ENCODE results near the gene PCAT7.
A peak's percentile ranks its signal among the peaks of the same experiment; 100 is the strongest.
"Not testable (repeated sequence)": the region's sequence is repeated elsewhere in the genome, so short reads cannot be mapped to it uniquely, and the experiment has no call there.

PCAT7 gene

DNA sequence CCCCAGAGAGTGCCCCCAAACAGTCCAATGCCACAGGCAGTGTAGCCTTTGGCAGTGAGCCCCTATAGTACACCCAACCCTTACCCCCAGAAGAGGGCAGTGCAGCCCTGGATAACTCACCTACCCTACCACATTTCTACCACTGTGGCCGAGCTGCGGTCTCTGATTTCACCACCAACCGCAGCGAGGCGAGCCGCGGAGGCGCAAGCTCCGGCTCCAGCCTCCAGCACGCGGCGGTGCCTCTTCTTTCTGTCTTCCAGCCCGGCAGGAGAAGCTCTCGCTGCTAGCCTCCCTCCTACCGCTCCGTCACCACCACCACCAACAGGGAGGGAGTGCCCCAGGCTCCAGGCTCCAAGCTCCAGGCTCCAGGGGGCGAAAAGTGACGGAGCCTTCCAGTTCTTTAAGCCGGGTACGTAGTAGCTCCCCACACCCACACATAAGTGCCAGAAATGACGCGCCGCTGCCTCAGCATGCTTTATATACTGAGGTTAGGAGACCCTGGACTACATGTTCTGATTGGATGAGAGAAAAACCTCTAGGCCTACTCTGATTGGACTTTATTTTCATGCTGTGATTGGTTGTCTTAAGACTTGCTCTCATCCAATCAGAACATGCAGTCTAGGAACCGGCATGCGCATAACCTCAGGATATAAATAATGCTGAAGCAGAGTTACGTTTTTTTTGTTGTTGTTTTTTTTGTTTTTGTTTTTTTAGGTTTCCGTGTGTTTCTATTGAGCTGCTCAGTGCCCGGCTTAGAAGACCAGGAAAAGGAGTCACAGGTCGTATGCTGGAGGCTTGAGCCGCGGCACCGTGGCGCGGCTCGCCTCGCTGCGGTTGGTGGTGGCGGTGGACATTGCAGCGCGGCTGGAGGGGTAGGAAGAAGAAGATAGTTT, at the start of gene PCAT7:
Gene PCAT7, plus strand, starts transcription at position 645 of the 893 bp plus-strand sequence.
- peak; percentile 56 for FAIRE-seq

DNA sequence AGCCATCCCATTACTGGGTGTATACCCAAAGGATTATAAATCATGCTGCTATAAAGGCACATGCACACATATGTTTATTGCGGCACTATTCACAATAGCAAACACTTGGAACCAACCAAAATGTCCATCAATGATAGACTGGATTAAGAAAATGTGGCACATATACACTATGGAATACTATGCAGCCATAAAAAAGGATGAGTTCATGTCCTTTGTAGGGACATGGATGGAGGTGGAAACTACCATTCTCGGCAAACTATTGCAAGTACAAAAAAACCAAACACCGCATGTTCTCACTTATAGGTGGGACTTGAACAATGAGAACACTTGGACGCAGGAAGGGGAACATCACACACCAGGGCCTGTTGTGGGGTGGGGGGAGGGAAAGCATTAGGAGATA, 48.5 kb upstream of the PCAT7 start:
- FAIRE-seq = not testable (repeated sequence)

DNA sequence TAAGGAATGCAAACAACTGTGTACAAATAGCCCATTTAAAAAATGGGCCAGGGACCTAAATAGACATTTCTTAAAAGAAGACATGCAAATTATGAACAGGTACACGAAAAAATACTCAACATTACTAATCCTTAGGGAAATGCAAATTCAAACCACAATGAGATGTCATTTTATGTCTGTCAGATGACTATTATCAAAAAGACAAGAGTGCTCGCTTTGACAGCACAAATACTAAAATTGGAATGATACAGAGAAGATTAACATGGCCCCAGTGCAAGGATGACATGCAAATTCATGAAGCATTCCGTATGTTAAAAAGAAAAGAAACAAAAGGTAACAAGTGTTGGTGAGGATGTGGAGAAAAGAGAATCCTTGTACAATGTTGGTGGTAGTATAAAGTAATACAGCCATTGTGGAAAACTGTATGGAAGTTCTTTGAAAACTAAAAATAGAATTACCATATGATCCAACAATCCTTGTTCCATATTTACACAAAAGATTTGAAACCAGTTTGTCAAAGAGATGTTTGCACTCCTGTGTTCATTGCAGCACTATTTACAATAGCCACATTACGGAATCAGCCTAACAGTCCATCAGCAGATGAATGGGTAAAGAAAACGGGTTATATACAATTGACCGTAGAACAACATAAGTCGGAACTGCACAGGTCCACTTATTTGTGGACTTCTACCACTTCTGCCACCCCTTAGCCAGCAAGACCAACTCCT, 47.2 kb upstream of the PCAT7 start:
- no peak for FAIRE-seq

DNA sequence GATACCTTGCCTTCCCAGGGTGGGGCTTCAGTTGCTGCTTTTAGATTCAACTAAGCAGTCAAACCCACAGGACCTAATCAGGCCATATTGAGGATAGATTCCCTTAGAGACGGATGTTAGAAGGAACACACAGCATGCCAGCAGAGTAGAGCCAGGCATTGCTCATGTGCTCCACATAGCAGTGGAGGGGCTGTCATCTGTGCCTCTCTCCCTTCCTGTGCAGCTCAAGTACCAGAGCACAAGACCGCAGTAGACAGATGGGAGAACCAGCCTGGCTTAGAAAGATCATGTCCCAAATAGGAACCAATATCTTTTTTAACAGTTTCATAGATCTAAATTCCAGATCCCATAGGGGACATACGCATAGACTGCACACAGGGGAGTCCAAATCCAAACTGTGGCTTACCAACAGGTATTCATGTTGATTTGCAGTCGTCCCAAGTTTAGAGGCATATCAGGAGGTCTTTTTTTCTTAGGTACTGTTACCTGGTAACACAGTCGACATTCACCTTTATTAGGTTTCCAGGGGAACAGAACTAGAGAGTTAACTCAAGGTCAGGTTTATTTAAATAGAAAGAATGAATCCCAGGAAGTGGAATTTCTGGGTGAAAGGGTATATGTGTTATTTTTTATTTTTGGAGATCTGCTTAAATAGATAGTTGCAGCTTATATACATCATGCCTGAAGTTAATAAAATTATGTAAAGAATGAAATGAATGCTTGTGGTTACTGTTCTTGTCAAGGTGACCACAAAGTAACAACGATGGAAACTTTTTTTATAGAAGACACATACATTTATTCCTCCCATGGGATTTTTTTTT, 43.5 kb upstream of the PCAT7 start:
- no peak for FAIRE-seq

DNA sequence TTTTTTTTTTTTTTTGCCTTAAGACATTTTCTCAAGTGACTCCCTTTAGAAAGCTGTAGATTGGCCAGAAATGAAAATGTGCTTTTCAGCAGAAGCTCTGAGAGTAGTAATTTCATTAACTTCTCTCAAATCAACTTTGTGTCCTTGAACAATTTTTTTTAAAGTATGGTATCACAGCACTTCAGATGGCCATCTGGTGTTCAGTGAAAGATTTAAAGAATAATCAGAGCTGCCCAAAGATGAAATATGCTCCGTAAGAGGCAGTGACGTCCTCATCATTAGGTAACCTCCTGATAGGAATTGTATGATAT, 43.0 kb upstream of the PCAT7 start:
- no peak for FAIRE-seq

DNA sequence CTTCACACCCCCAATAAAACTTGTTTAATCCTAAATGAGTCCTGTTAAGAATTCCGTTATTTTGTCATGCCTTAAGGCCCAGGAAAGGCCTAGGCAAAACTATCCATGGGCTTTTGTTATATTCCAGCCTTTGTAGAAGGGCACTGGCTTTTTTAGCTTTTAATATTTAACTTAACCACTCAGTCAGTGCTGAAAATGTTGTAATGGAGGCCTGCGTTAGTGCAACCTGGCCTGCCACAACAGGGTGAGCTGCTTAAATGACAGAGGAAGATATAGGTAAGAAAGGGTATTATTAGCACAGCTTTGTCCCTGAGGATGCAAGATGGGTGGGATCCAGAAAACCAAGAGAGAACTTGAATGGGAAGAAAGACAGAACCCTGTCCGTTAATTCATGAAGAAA, 40.2 kb upstream of the PCAT7 start:
- FAIRE-seq = no peak

DNA sequence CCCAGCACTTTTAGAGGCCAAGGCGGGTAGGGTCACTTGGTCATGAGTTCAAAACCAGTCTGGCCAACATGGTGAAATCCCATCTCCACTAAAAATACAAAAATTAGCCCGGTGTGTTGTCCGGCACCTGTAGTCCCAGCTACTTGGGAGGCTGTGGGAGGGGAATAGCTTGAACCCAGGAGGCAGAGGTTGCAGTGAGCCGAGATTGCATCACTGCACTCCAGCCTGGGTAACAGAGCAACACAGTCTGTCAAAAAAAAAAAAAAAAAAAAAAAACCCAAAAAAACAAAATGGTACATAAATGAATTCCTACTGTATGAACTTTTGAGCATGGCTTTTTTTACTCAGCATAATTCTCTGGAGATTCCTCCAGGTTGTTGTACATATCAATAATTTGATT, 37.6 kb upstream of the PCAT7 start:
- no peak for FAIRE-seq

DNA sequence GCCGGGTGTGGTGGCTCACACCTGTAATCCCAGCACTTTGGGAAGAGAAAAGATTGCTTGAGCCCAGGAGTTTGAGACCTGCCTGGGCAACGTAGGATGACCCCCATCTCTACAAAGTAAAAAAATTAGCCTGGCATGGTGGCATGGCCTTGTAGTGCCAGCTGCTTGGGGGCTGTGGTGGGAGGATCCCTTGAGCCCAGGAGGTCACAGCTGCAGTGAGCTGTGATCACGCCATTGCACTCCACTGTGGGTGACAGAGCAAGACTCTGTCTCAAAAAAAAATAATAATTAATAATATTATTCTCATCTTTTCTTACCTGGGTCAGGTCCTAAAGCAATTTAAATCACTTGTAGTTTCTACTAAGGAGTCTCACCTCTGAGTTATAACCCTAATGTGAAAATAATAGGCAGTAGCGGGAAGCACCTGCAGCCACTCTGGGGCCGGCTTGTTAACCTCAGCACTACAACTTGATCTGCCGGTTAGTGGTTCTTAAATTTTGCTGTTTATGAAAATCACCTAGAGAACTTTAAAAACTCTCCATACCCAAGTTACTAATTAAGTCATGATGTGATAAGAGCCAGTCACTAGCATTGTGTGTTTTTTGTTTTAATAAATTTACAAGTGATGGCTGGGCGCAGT, 29.4 kb upstream of the PCAT7 start:
- no peak for FAIRE-seq

DNA sequence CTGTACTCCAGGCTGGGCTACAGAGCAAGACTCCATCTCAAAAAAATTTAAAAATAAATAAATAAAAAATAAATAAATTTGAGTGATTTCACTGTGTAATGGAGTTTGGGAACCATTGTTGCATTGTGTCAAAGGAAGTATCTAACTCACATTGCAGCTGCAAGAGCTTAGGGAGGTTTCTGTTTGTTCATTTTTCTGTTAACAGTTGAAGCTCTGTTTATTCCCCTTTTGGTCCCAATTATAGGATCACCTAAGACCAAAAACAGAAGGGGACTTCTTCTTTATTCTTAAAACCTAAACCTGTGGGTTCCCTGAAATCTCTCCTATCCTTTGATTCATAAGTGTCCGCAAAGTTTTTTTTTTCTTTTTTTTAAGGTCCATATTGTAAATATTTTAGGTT, 28.6 kb upstream of the PCAT7 start:
- FAIRE-seq = no peak

DNA sequence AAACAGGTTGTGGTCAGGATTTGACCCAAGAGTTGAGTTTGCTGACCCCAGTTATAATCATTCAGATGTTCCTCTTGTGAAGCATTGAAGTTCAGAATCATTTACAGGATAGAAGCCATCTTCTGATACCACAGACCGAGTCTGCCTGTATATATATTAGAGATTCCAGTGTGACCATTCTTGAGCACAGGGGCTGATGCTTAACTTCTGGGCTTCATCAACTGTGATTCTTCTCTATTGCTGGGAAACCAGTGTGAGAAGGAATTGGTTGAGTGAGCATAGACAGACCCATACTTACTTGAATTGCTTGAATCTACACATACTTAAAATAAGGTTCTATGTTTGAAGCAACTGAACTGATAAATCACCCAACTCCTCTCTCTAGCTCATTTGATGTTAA, 27.9 kb upstream of the PCAT7 start:
- FAIRE-seq = no peak

DNA sequence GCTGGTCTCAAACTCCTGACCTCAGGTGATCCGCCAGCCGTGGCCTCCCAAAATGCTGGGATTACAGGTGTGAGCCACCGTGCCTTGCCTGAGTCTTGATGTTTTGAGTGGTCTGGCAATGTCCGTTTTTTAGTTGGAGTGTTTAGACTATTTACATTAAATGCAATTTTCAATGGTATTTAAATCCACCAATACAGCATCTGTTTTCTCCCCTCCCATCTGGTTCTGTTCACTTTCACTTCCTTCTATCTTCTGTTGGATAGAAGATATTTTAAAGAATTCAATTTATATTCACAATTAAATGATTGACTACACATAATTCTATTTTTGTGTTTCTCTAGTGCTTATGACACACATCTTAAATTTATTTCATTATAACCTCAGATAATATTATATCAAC, 26.0 kb upstream of the PCAT7 start:
- no peak for FAIRE-seq

DNA sequence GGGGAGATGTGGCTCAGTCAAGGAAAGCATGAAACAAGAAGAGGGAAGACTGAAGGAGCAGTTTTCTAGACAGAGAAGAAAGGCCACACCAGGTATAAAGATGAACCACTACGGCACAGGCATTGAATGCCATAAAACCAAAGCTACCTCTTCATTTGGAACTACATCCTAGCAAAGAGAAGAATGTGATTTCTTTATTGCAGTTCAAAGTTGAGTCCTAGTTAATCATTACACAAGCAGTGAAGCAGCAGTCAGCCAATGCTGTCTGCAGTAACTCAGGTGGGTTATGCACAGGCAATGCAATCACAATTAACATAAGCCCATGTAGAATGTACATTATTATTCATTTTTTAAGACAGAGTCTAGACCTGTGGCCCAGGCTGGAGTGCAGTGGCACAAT, 21.7 kb upstream of the PCAT7 start:
- no peak for FAIRE-seq

DNA sequence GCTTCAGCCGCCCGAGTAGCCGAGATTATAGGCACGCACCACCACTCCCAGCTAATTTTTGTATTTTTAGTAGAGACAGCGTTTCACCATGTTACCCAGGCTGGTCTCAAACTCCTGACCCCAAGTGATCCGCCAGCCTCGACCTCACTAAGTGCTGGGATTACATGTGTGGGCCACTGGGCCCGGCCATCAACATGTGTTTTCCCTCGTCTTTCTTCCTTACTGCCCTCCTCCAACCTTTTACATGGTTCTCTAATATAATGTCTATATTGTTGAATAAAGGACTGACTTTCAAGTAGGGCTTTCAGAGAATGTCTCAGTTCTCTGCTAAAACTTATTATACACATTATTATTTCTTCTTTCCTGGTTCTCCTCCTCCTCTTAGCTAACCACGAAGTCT, 21.3 kb upstream of the PCAT7 start:
- FAIRE-seq = no peak

DNA sequence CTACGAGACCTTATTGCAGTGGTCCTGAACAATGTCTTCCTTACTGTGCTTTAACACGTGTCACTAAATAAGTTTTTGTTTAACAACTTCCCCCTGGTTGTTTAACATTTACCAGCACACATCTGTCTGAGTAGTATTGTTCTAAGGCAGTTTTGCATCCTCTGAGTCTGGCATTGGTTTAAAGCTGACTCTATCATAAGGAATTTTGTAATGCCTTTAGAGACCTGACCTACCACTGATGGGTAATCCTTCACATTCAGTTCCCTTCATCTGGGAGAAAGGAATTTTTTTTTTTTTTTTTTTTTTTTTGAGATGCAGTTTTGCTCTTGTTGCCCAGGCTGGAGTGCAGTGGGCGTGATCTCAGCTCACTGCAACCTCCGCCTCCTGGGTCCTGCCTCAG, 20.0 kb upstream of the PCAT7 start:
- no peak for FAIRE-seq

DNA sequence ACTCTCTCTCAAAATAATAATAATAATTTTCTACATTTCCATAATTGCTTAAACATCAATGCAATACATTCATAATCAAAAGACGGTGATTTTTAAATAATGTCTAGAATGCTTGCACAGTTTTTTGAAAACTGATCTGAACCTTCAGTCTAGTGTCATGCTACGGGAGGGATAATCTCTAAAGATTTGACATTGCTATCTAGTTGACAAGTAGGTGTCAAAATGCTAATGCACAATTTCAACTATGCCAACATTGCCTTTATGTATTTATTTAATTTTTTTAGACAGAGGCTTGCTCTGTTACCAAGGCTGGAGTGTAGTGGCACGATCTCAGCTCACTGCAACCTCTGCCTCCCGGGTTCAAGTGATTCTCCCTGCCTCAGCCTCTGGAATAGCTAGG, 16.0 kb upstream of the PCAT7 start:
- no peak for FAIRE-seq

DNA sequence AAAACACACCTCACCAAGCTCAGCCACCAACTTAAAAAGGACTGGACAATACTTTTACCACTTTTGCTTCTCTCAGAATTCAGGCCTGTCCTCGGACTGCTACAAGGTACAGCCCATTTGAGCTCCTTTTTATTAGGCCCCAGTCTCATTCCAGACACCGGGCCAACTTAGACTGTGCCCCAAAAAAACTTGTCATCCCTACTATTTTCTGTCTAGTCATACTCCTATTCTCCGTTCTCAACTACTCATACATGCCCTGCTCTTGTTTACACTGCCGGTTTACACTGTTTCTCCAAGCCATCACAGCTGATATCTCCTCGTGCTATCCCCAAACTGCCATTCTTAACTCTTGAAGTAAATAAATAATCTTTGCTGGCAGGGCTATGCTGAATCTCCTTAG, 10.5 kb upstream of the PCAT7 start:
- FAIRE-seq = not testable (repeated sequence)

DNA sequence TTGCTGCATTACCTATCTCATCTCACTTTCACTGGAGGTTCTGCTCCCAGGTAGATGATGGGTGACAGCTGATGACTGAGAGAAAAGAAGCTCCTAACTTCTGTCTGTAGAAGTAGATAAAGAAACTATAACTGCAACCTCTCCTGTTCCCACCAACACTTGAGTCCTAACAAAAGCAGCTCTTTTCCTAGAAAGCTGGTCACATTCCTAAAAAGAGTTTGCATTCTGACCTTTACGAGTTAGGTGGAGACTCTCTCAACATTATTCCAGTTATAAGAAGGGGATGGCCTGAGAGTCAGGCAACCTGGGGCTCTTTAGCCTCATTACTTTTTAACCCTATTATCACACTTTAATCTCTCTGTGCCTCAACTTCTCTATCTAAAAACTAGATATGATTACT, 8.9 kb upstream of the PCAT7 start:
- FAIRE-seq = no peak

DNA sequence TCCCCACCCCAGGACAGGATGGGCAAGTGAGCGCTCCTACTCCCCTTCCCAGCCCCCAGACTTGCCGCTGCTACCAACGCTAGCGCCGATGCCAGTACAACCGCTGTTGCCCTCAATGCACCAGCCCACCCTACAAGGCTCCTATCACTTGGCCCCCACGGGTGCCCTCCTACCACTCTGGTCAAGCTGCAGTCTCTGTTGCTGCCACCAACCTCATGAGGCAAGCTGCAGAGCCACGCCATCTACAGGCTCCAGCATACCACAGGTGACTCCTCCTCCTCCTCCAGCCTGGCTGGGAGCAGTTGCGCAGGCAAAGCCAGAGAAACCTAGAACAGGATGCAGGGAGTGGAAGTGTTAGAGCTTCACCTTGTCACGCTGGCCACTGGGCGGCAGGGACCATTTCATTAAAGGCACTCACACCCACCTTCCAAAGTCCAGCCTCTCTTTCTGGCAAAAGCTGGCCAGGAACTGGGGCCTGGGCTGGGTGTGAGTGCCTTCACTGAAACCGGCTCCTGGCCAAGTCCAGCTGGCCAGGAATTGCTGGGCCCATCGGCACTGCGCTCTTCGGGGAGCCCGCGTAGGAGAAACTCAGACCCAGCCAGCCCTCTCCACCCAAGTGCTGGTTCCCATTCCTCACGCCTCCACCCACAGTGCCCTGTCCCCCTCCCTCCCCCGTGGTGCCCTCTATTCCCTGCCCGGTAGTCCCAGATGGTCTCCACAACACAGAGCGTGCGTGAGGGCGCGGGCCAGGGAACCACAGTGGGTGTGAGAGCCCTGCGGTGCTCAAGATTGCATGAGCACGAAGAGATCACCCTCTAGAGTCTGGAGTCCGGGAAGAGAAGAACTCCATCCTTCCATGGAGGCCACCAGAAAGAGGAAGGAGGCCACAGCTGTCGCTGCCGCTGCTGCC, 1.6 kb upstream of the PCAT7 start:
- FAIRE-seq = no peak

DNA sequence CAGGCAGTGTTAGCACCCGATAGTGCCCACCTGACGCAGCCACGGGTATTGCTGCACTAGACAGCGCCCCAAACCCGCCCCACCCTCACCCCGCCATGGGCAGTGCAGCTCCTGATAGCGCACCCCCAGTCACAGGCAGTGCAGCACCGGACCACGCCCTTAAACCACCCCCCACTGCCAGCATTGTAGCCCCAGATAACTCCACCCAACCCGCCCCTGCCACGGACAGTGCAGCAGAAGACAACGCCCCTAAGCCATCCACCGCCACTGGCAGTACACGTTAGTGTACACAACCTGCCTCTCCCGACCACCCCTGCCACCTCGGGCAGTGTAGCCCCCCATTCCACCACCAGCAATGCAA, 825 bp upstream of the PCAT7 start:
- FAIRE-seq = no peak

DNA sequence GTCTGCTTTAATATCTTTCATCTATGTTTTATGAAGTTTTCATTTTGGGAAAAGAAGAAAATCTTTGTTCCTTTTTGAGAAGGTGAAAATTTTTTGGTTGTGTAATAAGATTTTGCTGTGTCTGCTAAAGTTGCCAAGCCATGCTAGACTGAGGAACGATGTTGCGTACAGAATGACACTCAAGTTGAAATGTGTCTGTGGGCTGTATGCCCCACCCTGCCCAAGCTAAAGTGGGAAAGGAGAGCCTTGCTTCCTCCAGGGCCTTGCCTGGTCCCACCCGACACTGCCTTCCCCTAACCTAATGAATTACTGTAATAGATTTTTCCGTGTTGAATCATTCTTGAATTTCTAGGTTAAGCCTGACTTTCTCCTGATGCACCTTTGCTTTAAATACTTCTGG, 2.5 kb downstream of the PCAT7 start:
- no peak for FAIRE-seq

DNA sequence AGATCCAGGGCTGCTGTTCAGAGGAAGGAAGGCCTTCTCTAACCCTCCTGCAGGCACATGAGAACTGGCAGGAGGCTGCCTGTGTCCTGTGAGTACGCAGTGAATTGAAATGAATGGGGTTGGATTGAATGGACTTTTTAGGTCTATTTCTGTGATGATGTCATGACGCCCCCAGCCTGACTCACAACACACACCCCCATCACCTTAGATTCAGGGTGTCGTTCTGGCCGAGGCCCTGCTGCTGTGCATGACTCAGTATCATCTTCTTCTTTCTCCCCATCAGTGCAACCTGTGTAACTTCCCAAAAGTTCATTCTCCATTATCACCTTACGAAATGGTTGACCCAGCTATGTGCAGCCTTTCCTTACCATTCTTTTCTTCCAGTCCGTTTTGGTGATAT, 5.4 kb downstream of the PCAT7 start:
- FAIRE-seq = no peak

DNA sequence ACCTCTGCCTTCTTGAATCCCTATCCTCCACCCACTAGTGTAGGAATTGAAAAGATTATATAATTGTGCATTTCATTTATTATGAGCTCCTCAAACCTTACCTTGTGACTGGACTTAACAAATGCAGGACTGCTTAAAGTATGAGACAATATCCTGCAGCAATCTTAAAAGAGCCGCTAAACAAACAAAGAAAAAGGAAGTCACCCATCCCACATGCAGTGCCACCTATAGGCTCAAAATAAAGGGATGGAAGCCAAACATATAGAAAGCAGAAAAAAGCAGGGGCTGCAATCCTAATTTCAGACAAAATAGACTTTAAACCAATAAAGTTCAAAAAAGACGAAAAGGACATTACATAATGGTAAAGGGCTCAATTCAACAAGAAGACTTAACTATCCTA, 8.7 kb downstream of the PCAT7 start:
- no peak for FAIRE-seq
